Spinal cord (tissue), 10 donors: ENCODE results near the gene IGFL1. TPM values are rescaled to one million over a fixed set of nuclear protein-coding genes. Genes with fewer than 3 reads are reported as not detected.
"Not testable (repeated sequence)": the region's sequence is repeated elsewhere in the genome, so short reads cannot be mapped to it uniquely, and the experiment has no call there.

Experiments
- DNase-seq, 6 donors: peaks; one replicate each; pipeline versions ENCODE4 v3.0.0 to v3.0.0-alpha.2; 2013 to 2015; ENCODE audit warnings: low spot score in 6 of 6, low read depth in 4 of 6
- H3K27ac ChIP-seq: one replicate; pipeline ENCODE4 v1.5.1; 2013; ENCODE audit warnings: low read depth, low read length, control low read depth
- H3K27me3 ChIP-seq: one replicate; pipeline ENCODE4 v1.6.1; 2013; ENCODE audit warnings: low read length; ENCODE audit not compliant: control insufficient read depth, insufficient read depth
- H3K36me3 ChIP-seq: one replicate; pipeline ENCODE4 v1.6.1; 2013; ENCODE audit warnings: low read length; ENCODE audit not compliant: control insufficient read depth, insufficient read depth
- H3K4me1 ChIP-seq: one replicate; pipeline ENCODE4 v1.6.1; 2013; ENCODE audit warnings: low read length; ENCODE audit not compliant: control insufficient read depth, insufficient read depth
- H3K4me3 ChIP-seq: one replicate; pipeline ENCODE4 v1.5.1; 2013; ENCODE audit warnings: low read depth, low read length, control low read depth
- H3K9me3 ChIP-seq: one replicate; pipeline ENCODE4 v1.6.1; 2013; ENCODE audit warnings: low read length; ENCODE audit not compliant: control insufficient read depth, insufficient read depth
- WGBS: methylation state at CpG from one replicate; pipeline ENCODE4 v1.1.5; 2013; ENCODE audit warnings: missing lambda C conversion rate; ENCODE audit not compliant: insufficient coverage; 5-methylcytosine and 5-hydroxymethylcytosine counted together
- polyA plus RNA-seq, 2 donors: library from polyadenylated mRNA; unstranded; fragments of 120-200 nt; gene quantifications; one replicate each; pipeline ENCODE4 v1.2.1, GENCODE V29; 2013; ENCODE audit not compliant: insufficient read length in 2 of 2
- total RNA-seq, 2 donors: library from RNA; depleted of rRNA in 1 of 2; stranded (reverse); fragments of 120-200 nt in 1 of 2; fragments of >200 nt in 1 of 2; gene quantifications; one replicate each; pipeline versions ENCODE4 v1.2.3 to v1.2.4, GENCODE V29; 2013 to 2014
- donor health status: healthy.

The IGFL1 gene
- total and polyA plus RNA-seq, 4 donors = not detected

GRCh38 chr19:46191972-46192371 is 37.6 kb upstream of the IGFL1 start:
- Histone ChIP-seq H3K4me3 (no peak overlapping the region), H3K36me3 (peaks cover 6% of the 10 kb centered on the region), H3K27ac (no peak overlapping the region), H3K27me3 (no peaks in the 10 kb centered on the region), H3K4me1 (peaks cover 5% of the 10 kb centered on the region), H3K9me3 (no peaks in the 10 kb centered on the region)
- DNase-seq = no peak
- WGBS = 80% methylated on average over 2 of the region's 3 CpGs

- not testable (repeated sequence) for H3K9me3 ChIP-seq, H3K27me3 ChIP-seq, H3K27ac ChIP-seq, H3K4me3 ChIP-seq, DNase-seq, H3K36me3 ChIP-seq, H3K4me1 ChIP-seq
- 100% methylated on average over 1 of the region's 5 CpGs for WGBS
Measured at GRCh38 chr19:46192626-46192991, 36.9 kb upstream of the IGFL1 start.

- 77% methylated on average over 7 of the region's 11 CpGs for WGBS
- Histone ChIP-seq H3K36me3 (peaks cover 6% of the 10 kb centered on the region), H3K27me3 (no peaks in the 10 kb centered on the region), H3K27ac (no peak overlapping the region), H3K9me3 (no peaks in the 10 kb centered on the region), H3K4me1 (peaks cover 5% of the 10 kb centered on the region), H3K4me3 (no peak overlapping the region)
- no peak for DNase-seq
Measured at GRCh38 chr19:46192992-46193650, 36.4 kb upstream of the IGFL1 start.

- Histone ChIP-seq H3K27me3 (no peaks in the 10 kb centered on the region), H3K9me3 (no peaks in the 10 kb centered on the region), H3K27ac (no peak overlapping the region), H3K36me3 (peaks cover 6% of the 10 kb centered on the region), H3K4me1 (peaks cover 5% of the 10 kb centered on the region), H3K4me3 (no peak overlapping the region)
- no peak for DNase-seq
- no CpG with 5 or more reads among the region's 4 CpGs for WGBS
Measured at GRCh38 chr19:46193678-46194077, 35.9 kb upstream of the IGFL1 start.

GRCh38 chr19:46195104-46195503 is 34.4 kb upstream of the IGFL1 start:
- no peaks in the 10 kb centered on the region for H3K9me3 ChIP-seq
- DNase-seq = no peak
- WGBS = 80% methylated on average over 2 of the region's 3 CpGs
- H3K4me3 ChIP-seq = no peak overlapping the region
- H3K27me3 ChIP-seq = no peaks in the 10 kb centered on the region
- H3K36me3 ChIP-seq = peaks cover 6% of the 10 kb centered on the region
- no peaks in the 10 kb centered on the region for H3K4me1 ChIP-seq
- no peak overlapping the region for H3K27ac ChIP-seq

GRCh38 chr19:46195919-46196318 is 33.6 kb upstream of the IGFL1 start:
- 80% methylated on average over 3 of the region's 7 CpGs for WGBS
- not testable (repeated sequence) for H3K27ac ChIP-seq, H3K27me3 ChIP-seq

GRCh38 chr19:46196410-46197124 is 33.0 kb upstream of the IGFL1 start:
- Histone ChIP-seq H3K4me1 (no peaks in the 10 kb centered on the region), H3K27ac (no peak overlapping the region), H3K36me3 (peaks cover 6% of the 10 kb centered on the region), H3K4me3 (no peak overlapping the region), H3K9me3 (no peaks in the 10 kb centered on the region), H3K27me3 (no peaks in the 10 kb centered on the region)
- WGBS = 69% methylated on average over 6 of the region's 8 CpGs
- DNase-seq = no peak

More at GRCh38 chr19:46195919-46196318, 33.6 kb upstream of the IGFL1 start:
- not testable (repeated sequence) for H3K4me3 ChIP-seq, H3K4me1 ChIP-seq, H3K9me3 ChIP-seq, H3K36me3 ChIP-seq, DNase-seq

- WGBS = 76% methylated on average over 4 of the region's 4 CpGs
- no peak overlapping the region for H3K27ac ChIP-seq
- peaks cover 6% of the 10 kb centered on the region for H3K36me3 ChIP-seq
- DNase-seq = no peak
- no peaks in the 10 kb centered on the region for H3K27me3 ChIP-seq
- no peaks in the 10 kb centered on the region for H3K9me3 ChIP-seq
- no peaks in the 10 kb centered on the region for H3K4me1 ChIP-seq
- no peak overlapping the region for H3K4me3 ChIP-seq
Measured at GRCh38 chr19:46197314-46198070, 32.0 kb upstream of the IGFL1 start.

GRCh38 chr19:46198756-46199155 is 30.8 kb upstream of the IGFL1 start:
- Histone ChIP-seq H3K36me3 (peaks cover 6% of the 10 kb centered on the region), H3K9me3 (no peaks in the 10 kb centered on the region), H3K4me1 (no peaks in the 10 kb centered on the region), H3K27ac (no peak overlapping the region), H3K4me3 (no peak overlapping the region), H3K27me3 (no peaks in the 10 kb centered on the region)
- WGBS = 43% methylated on average over 1 of the region's 3 CpGs
- no peak for DNase-seq
